GM23338 (cell line): Measurements from ENCODE around the gene AZU1. TPM values are rescaled to one million over a fixed set of nuclear protein-coding genes. Genes with fewer than 3 reads are reported as not detected.

Experiments
- ATAC-seq: fragments of 200-7000 bp; cut with Tn5 transposase; 3 replicates; pipeline ENCODE4 v1.9.1; 2020
- DNase-seq: peaks from one replicate; pipeline ENCODE4 v3.0.0-alpha.2; 2015; ENCODE audit warnings: low spot score
- H2AFZ ChIP-seq: fragments of 200-600 bp; sonication (generic); 2 replicates; pipeline ENCODE4 v1.8.0; 2016; ENCODE audit warnings: antibody characterized with exemption, mild to moderate bottlenecking, moderate library complexity
- H3F3A ChIP-seq: fragments of 200-600 bp; sonication (generic); replicated peaks from 2 replicates; pipeline ENCODE4 v1.8.0; 2017; ENCODE audit warnings: antibody characterized with exemption, mixed run types, low read depth
- H3K27ac ChIP-seq: fragments of 200-600 bp; sonication (generic); 2 replicates; pipeline ENCODE4 v1.6.1; 2016; ENCODE audit warnings: low read depth
- H3K27me3 ChIP-seq: fragments of 200-600 bp; sonication (generic); 2 replicates; pipeline ENCODE4 v1.8.0; 2016; ENCODE audit warnings: mild to moderate bottlenecking, mixed run types, moderate library complexity; ENCODE audit not compliant: insufficient read depth
- H3K36me3 ChIP-seq: fragments of 200-600 bp; sonication (generic); 2 replicates; pipeline ENCODE4 v1.8.0; 2016; ENCODE audit warnings: mild to moderate bottlenecking; ENCODE audit not compliant: insufficient read depth
- H3K4me1 ChIP-seq: fragments of 200-600 bp; sonication (generic); 2 replicates; pipeline ENCODE4 v1.8.0; 2016; ENCODE audit warnings: mild to moderate bottlenecking, moderate library complexity; ENCODE audit not compliant: insufficient read depth
- H3K4me2 ChIP-seq: fragments of 200-600 bp; sonication (generic); 2 replicates; pipeline ENCODE4 v1.7.1; 2017; ENCODE audit warnings: mixed run types
- H3K4me3 ChIP-seq: fragments of 200-600 bp; sonication (generic); 2 replicates; pipeline ENCODE4 v1.6.1; 2016; ENCODE audit warnings: mixed run types
- H3K79me2 ChIP-seq: fragments of 200-600 bp; sonication (generic); replicated peaks from 2 replicates; pipeline ENCODE4 v1.8.0; 2017; ENCODE audit warnings: mild to moderate bottlenecking; ENCODE audit not compliant: insufficient read depth
- H3K9me2 ChIP-seq: fragments of 200-600 bp; sonication (generic); 2 replicates; pipeline ENCODE4 v1.8.0; 2017; ENCODE audit not compliant: insufficient read depth
- H4K20me1 ChIP-seq: fragments of 200-600 bp; sonication (generic); replicated peaks from 2 replicates; pipeline ENCODE4 v1.8.0; 2017; ENCODE audit warnings: mild to moderate bottlenecking; ENCODE audit not compliant: insufficient read depth
- H3K27ac Mint-ChIP-seq: 2 replicates; pipeline ENCODE4 v1.8.0; 2020; ENCODE audit warnings: inconsistent platforms, mild to moderate bottlenecking, moderate library complexity, mixed read lengths
- H3K27me3 Mint-ChIP-seq: 3 replicates; pipeline ENCODE4 v1.8.0; 2022; ENCODE audit warnings: low read depth, mild to moderate bottlenecking, moderate library complexity, mixed read lengths, inconsistent platforms; ENCODE audit not compliant: insufficient read depth, poor library complexity
- H3K36me3 Mint-ChIP-seq: 3 replicates; pipeline ENCODE4 v1.8.0; 2021; ENCODE audit warnings: low read depth, mild to moderate bottlenecking, inconsistent platforms, moderate library complexity, mixed read lengths
- H3K4me1 Mint-ChIP-seq: 3 replicates; pipeline ENCODE4 v1.8.0; 2020; ENCODE audit warnings: mild to moderate bottlenecking, inconsistent platforms, mixed read lengths
- H3K4me3 Mint-ChIP-seq: 3 replicates; pipeline ENCODE4 v1.8.0; 2021; ENCODE audit warnings: moderate library complexity, mild to moderate bottlenecking, inconsistent platforms, mixed read lengths
- H3K9me3 Mint-ChIP-seq: 3 replicates; pipeline ENCODE4 v1.8.0; 2020; ENCODE audit warnings: moderate library complexity, mild to moderate bottlenecking, inconsistent platforms, mixed read lengths
- CREB1 ChIP-seq: fragments of 250-450 bp; sonication (Bioruptor Pico); IDR thresholded peaks from 2 replicates; pipeline ENCODE4 v1.5.0; 2020; ENCODE audit warnings: low read depth, mild to moderate bottlenecking, moderate library complexity
- CTCF ChIP-seq, 2 experiments: fragments of 200-600 bp in 1 of 2; sonication (generic) in 1 of 2; conservative IDR thresholded peaks; 2 replicates each; pipeline versions ENCODE4 v1.5.1 to v1.6.1; 2016 to 2017; ENCODE audit warnings: antibody characterized with exemption in 2 of 2, low read depth in 2 of 2, mild to moderate bottlenecking in 2 of 2, moderate library complexity in 1 of 2
- ETS1 ChIP-seq: IDR thresholded peaks from 2 replicates; pipeline ENCODE4 v1.6.1; 2016; ENCODE audit warnings: antibody characterized with exemption
- EZH2 ChIP-seq: fragments of 200-600 bp; sonication (generic); IDR thresholded peaks from one replicate; pipeline ENCODE4 v1.8.0; 2017; ENCODE audit warnings: antibody characterized with exemption, mild to moderate bottlenecking, low read depth; ENCODE audit not compliant: unreplicated experiment
- EZH2phosphoT487 ChIP-seq: fragments of 200-600 bp; sonication (generic); IDR thresholded peaks from one replicate; pipeline ENCODE4 v1.8.1; 2018; ENCODE audit warnings: antibody characterized with exemption; ENCODE audit not compliant: unreplicated experiment
- JUNB ChIP-seq: IDR thresholded peaks from one replicate; pipeline ENCODE4 v1.6.1; 2016; ENCODE audit warnings: antibody characterized with exemption; ENCODE audit not compliant: unreplicated experiment
- NANOG ChIP-seq: IDR thresholded peaks from 2 replicates; pipeline ENCODE4 v1.6.1; 2016; ENCODE audit warnings: antibody characterized with exemption, borderline replicate concordance
- POLR2AphosphoS5 ChIP-seq: IDR thresholded peaks from 2 replicates; pipeline ENCODE4 v1.6.1; 2016; ENCODE audit warnings: antibody characterized with exemption, low read depth
- REST ChIP-seq: IDR thresholded peaks from one replicate; pipeline ENCODE4 v1.6.1; 2018; ENCODE audit warnings: antibody characterized with exemption; ENCODE audit not compliant: unreplicated experiment
- STAT1 ChIP-seq: IDR thresholded peaks from one replicate; pipeline ENCODE4 v1.6.1; 2016; ENCODE audit warnings: antibody characterized with exemption; ENCODE audit not compliant: unreplicated experiment
- ZNF114 ChIP-seq: fragments of 250-450 bp; sonication (Bioruptor Pico); IDR thresholded peaks from 2 replicates; pipeline ENCODE4 v1.5.0; 2020; ENCODE audit warnings: mild to moderate bottlenecking, moderate library complexity
- ZNF331 ChIP-seq: fragments of 250-450 bp; sonication (Bioruptor Pico); IDR thresholded peaks from 2 replicates; pipeline ENCODE4 v1.5.0; 2020; ENCODE audit warnings: low read depth, mild to moderate bottlenecking, moderate library complexity
- ZNF462 ChIP-seq: fragments of 250-450 bp; sonication (Bioruptor Pico); IDR thresholded peaks from 2 replicates; pipeline ENCODE4 v1.5.0; 2020; ENCODE audit warnings: mild to moderate bottlenecking, moderate library complexity
- polyA plus RNA-seq: library from polyadenylated mRNA; unstranded; fragments of >200 nt; fragmentation: Nextera tagmentation; extraction: Ambion mirVana; gene quantifications from 2 replicates; pipeline ENCODE4 v1.2.1, GENCODE V29; 2016
- total RNA-seq: library from RNA; depleted of rRNA; stranded (reverse); fragments of >200 nt; shearing (Covaris generic); gene quantifications from 2 replicates; pipeline ENCODE4 v1.2.3, GENCODE V29; 2014

Gene AZU1
- total and polyA plus RNA-seq, 2 experiments from 2014 or later: 0.78 to 1.4 TPM

- Histone ChIP-seq H3K36me3 (no peaks in the 10 kb centered on the region), H3K4me1 (peaks cover 27% of the 10 kb centered on the region), H3K27ac (0 out of 2 replicates have a peak overlapping the region, but pooled peaks have one; percentile 94), H3K4me2 (peak overlapping the region; percentile 78; the same call in 1 of the 2 replicates), H3K79me2 (peaks cover 25% of the 10 kb centered on the region), H3K27me3 (no peaks in the 10 kb centered on the region), H3K4me3 (no peak overlapping the region), H4K20me1 (no peaks in the 10 kb centered on the region), H2AFZ (no peak overlapping the region), H3K9me2 (no peaks in the 10 kb centered on the region), H3F3A (peaks cover 22% of the 10 kb centered on the region; the same call in 1 of the 2 replicates)
- H3K4me1 Mint-ChIP-seq: peaks cover 20% of the 10 kb centered on the region
- no peaks in the 10 kb centered on the region for H3K36me3 Mint-ChIP-seq
- H3K27ac Mint-ChIP-seq: no peak overlapping the region
- TF ChIP-seq JUNB (no peak), ETS1 (no peak), CREB1 (no peak), EZH2phosphoT487 (no peak), ZNF114 (CRISPR knock-in tag) (no peak), ZNF331 (CRISPR knock-in tag) (no peak), NANOG (no peak), POLR2AphosphoS5 (no peak), ZNF462 (CRISPR knock-in tag) (no peak), REST (no peak), STAT1 (no peak), CTCF (conservative IDR thresholded peaks at IDR 0.05; ENCODE audit: low read depth in 2 of 2) (no peak), EZH2 (no peak)
- no peaks in the 10 kb centered on the region for H3K9me3 Mint-ChIP-seq
- no peak overlapping the region for H3K4me3 Mint-ChIP-seq
- DNase-seq (no peak), ATAC-seq (no peak)
- peaks cover 14% of the 10 kb centered on the region for H3K27me3 Mint-ChIP-seq
Measured at GRCh38 chr19:780935-781334, 46.7 kb upstream of the AZU1 start.
